GM18505 (cell line): ENCODE data around the gene WRNIP1.
A peak's percentile ranks its signal among the peaks of the same experiment; 100 is the strongest.

ENCODE experiments used
- ATAC-seq: cut with Tn5 transposase; IDR thresholded peaks from one replicate; pipeline ENCODE4 v1.9.1; 2021; ENCODE audit not compliant: unreplicated experiment
- POLR2A ChIP-seq: IDR thresholded peaks from 4 replicates; pipeline ENCODE4 v1.6.1; 2011; ENCODE audit warnings: borderline replicate concordance; ENCODE audit not compliant: insufficient read depth, insufficient read length; ENCODE audit errors: extremely low read depth

Gene WRNIP1

DNA sequence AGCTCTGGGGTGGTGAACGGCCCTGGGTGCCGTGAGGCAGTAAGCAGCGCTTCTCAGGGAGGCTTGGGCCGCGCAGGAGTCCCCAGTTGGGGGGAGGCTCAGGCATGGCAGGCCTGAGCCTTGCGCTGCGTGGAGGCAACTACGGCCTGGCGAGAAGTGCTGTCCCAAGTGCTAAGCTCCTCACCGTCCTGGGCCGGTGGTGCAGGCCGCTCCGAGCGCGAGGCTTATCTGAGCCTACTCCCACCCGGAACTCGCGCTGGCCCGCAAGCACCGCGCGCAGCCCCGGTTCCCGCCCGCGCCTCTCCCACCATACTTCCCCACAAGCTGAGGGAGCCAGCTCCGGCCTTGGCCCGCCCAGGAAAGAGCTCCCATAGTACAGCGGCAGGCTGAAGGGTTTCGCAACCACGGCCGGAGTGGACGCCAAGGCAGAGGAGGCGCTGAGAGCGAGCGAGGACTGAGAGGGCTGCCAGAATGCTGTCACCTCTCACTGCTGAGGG lies 1.8 kb upstream of the WRNIP1 start:
- TF ChIP-seq POLR2A: no peak
- ATAC-seq: no peak

DNA sequence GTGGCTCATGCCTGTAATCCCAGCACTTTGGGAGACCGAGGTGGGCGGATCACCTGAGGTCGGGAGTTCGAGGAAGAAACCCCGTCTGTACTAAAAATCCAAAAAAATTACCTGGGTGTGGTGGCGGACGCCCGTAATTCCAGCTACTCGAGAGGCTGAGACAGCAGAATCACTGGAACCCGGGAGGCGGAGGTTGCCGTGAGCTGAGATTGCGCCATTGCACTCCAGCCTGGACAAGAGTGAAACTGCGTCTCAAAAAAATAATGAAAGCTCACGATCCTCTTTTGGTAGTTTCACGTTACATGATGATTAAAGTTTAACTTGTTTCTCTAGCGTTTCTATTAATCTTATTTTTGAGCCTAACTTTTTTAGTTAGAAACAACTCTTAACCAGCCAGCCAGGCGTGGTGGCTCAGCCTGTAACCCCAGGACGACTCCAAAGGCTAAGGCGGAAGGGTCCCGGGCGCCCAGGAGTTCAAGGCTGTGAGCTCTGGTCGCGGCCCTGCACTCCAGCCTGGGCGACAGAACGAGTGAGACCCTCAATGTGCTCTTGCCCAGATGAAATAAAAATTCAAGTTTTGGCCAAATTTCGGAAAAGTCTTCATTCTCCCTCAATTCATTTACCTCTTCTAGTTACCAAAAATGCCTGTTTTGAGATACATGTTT lies 1.2 kb upstream of the WRNIP1 start:
- no peak for TF ChIP-seq POLR2A
- ATAC-seq: no peak

DNA sequence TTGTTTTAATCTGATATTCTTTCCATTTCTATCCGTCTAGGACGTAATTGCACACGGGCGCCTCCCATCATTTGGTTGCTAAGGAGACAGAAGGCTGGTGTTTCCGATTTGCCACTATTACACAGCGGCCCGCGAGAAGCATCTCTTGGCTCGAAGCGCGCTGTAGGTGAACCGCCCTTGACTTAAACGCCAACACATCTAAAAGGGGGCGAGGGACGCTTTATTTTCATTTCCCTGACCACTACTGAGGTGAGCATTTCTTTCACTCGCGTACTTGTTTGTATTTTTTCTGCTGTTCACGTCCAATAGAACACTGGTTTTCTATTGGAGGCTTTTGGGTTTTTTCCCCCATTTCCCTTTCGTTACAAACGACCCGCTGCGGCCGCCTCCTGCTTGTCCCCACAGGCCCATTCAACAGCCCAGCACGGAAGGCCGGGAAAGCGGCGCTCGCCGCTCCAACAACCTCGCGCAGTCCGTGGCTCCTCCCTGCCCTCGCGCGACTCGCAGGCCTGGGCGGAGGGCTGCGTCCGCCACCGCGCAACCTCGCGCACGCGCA lies 505 bp upstream of the WRNIP1 start:
- peak; percentile 50 for ATAC-seq
- peak; percentile 80 for TF ChIP-seq POLR2A

DNA sequence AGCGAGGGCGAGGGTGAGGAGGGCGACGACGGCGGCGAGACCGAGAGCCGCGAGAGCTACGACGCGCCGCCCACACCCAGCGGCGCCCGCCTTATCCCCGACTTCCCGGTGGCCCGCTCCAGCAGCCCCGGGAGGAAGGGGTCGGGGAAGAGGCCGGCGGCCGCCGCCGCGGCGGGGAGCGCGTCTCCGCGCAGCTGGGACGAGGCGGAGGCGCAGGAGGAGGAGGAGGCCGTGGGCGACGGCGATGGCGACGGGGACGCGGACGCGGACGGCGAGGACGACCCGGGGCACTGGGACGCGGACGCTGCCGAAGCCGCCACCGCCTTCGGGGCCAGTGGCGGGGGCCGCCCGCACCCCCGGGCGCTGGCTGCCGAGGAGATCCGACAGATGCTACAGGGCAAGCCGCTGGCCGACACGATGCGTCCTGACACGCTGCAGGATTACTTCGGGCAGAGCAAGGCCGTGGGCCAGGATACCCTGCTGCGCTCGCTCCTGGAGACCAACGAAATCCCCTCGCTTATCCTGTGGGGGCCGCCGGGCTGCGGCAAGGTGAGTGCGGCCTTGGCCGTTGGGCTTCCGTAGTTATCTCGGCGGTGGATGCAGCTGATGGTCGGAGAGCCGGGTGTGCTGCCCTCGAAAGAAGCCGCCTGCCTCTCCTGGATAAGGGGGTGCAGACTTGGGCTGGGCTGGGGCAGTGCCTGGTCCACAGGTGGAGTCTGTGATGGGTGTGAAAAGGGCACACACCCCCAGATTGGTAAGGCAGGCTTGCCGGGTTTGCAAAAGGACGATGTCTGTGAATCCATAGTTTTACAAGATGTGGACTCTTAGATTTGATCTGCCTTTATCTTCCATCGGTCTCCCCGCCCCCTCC lies 938 bp downstream of the WRNIP1 start:
- ATAC-seq: peak; percentile 23
- no peak for TF ChIP-seq POLR2A

DNA sequence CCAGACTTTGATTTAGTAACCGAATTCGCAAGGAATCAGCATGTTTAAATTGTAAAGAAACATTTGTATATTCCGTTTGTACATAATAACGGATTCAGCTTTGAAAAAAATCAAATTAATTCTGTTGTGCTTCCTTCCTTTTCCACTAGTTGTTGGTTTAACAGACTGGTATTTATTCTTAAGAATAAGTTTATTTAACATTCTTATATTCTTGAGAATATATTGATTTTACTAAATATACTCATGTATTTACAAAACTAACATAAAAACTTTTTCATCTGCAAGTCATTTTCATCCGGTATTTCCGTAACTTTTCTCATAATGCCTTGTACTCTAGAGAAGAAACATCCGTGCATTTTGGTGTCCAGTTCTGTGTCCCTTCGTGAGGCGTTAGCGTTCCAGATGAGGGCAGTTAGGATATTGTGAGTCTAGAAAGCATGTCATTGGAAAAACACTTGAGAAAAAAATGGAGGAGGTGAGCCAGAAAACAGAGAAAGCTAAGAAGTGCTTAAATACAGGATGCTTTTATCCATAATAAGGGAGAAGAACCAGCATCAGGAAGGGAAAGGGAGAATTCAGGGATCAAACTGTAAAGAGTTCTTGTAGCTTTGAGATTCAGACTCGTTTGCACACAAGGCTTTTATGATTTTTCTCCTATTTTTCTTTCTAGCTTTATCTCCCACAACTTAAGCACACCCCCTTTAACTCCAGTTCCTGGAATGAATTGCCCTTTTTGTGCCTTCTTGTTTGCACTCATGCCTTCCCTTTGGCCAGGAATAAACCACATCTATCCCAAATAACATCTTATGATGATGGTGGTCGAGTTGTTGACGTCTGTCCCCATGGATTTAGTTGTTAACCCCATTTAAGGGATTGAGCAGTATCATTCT lies 1.8 kb downstream of the WRNIP1 start:
- ATAC-seq: no peak

DNA sequence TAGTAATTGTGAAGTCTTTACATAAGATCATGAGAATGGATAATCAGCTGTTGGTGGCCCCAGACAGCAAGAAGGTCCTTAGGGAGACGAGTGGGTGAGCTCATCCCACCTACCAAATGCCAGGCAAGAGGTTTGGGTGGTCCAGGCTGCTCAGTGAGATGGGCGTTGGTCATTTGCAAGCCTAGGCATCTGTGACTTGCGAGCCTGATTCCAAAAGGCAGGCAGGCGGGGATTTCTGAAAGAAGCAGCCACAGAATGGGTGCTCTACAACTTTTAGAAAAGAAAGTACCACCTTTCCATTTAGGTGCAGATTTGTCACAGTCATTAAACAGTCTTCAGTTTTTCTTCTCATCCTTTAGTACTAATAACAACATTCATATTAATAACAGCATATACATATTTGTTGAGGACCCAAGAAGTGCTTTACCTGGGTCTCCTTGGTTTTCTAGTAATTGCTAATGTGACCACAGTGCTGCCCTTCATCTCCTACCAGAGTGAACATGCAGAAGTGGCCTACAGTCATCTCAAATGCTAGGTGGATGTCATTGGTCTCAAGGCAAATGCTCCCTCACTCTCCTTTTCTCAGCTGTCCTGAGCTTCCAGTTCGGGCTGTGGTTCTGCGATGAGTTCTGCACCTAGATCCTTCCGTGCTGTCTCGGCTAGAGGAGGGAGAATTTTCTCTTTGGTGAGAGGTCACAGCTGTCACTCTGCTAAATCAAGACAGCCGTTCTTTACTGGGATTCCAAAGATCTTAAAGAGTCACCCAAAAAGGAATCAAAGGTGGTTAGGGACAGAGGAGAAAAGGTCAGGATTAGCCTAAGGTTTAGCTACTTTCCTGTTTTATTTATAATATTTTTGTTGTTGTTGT lies 2.7 kb downstream of the WRNIP1 start:
- TF ChIP-seq POLR2A: no peak
- no peak for ATAC-seq

More for the DNA sequence above, 1.8 kb downstream of the WRNIP1 start:
- no peak for TF ChIP-seq POLR2A

DNA sequence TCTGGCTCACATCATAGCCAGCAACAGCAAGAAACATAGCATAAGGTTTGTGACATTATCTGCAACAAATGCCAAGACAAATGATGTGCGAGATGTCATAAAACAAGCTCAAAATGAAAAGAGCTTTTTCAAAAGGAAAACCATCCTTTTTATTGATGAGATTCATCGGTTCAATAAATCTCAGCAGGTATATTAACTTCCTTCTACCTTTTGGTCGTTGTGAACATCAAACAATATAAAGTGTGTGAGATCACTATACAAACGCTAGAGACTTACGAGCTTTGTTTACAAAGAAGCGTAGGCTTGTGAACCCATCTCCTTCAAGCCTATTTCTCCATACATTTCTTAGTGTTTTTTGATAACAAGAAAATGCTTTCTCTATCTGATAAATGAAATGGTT lies 3.5 kb downstream of the WRNIP1 start:
- no peak for TF ChIP-seq POLR2A
- no peak for ATAC-seq

DNA sequence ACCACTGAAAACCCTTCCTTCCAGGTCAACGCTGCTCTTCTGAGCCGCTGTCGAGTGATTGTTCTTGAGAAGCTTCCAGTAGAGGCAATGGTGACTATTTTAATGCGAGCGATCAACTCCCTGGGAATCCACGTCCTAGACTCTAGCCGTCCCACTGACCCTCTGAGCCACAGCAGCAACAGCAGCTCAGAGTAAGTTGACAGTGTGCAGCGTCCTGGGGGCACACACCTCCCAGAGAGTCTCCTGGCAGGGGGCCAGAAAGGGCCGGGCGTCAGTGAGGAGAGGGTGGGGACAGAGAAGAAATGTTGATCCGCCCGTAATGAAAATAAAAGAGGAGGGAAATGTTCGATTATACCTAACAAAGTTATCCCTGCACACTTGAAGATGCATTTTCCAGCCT lies 5.0 kb downstream of the WRNIP1 start:
- no peak for ATAC-seq
- TF ChIP-seq POLR2A: no peak

DNA sequence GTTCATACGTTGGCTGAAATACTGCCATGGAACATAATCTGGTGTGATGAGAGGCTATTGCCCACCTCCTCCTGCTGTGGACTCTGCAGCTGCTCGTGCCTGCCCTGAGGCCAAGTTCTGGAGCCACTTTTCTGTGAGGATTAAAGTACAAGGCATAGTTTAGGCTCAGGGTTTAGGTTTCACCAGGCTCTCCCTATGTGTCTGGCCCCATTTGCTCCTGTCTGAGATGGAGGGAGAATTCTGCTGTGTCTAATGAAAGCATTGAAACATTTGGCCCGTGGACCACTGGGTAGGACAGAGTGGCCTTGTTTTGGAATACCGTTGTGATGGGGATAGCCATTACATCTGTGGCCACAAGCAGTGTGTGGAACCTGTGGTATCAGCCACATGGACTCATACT lies 5.9 kb downstream of the WRNIP1 start:
- TF ChIP-seq POLR2A: no peak
- ATAC-seq: no peak

DNA sequence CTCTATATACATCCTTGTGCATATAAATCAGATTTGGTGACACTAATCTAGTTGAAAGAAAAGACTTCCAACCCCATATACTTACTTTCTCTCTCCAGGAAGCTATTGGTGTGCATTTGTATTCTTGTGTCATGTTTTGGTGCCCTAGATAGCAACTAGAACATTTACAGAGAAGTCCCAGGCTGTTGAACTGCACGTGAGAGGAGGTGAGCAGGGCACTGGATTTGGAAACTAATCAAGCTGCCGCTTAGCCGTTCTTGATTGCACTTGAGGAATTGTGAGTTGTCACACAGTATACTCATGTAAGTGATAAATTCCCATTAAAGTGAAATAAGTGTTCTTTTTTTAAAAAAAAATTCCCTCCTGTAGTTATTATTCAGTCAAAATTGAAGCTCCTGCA lies 7.6 kb downstream of the WRNIP1 start:
- no peak for TF ChIP-seq POLR2A

DNA sequence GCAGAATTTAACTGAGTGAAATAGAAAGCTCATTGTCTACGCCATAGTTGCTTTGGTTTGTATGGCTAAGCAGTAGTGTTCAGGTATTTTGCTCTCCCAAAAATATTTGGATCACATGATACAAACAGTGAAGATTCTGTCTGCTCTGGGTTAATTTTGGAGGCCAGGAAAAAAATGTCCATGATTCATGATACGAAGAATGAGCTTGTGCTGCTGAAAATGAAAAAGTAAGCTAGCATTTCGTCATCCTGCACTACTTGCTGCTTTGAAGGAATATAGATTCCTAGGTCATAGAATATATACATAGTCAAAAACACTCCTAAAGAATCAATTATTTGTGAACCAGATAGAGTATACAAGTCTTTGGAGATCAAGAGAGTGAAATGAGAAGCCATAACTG lies 8.3 kb downstream of the WRNIP1 start:
- no peak for TF ChIP-seq POLR2A
- no peak for ATAC-seq

More for the DNA sequence above, 7.6 kb downstream of the WRNIP1 start:
- ATAC-seq: no peak

DNA sequence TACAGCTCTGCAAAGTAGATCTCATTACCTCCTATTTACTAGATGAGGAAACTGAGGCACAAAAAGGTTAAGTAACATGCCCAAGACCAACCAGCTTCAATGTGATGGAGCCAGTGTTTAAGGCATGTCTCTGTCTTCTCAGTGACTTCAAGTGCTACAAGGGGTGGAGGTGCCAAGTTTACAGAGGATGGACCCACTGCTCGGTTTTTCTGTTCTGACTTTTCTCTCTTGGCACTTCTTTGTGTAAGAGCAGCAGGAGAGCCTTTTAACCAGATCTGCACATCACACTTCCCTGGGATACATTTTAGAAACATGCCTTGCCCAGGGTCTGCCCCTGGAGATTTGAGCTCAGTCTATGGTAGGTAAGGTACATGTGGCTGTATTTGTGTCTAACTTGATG lies 9.8 kb downstream of the WRNIP1 start:
- no peak for ATAC-seq
- no peak for TF ChIP-seq POLR2A
